ENCODE data around the gene MBD3L2B.
"Not testable (repeated sequence)": the region's sequence is repeated elsewhere in the genome, so short reads cannot be mapped to it uniquely, and the experiment has no call there.

MBD3L2B gene

DNA sequence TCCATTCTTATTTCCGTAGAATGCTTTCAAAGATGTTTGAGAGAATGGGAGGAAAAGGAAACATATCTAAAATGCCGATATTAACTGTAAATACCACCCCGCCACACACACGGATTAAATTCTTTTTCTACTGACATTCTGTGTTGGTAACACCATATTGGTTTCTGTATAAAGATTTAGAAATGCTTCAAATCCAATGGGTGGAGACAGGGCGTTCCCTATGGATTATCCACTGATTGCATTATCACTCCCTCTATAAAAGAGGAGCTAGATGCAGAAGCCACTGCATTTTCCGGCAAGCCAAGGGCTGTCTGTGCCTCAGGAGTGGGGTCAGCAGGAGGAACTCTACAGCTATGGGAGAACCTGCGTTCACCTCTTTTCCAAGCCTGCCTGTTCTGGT lies 27.8 kb upstream of the MBD3L2B start, which contains the start of gene MBD3L2:
MBD3L2 (plus strand) TSS at position 301 of the 400 bp plus-strand sequence; CDS start at position 354, 53 bp downstream.
- H3K27ac Mint-ChIP-seq; H3K4me3 Mint-ChIP-seq; H3K36me3 Mint-ChIP-seq (ENCODE audit: low read depth); H3K9me3 Mint-ChIP-seq; H3K27me3 Mint-ChIP-seq; DNase-seq; H3K4me1 Mint-ChIP-seq (ENCODE audit: low read depth): not testable (repeated sequence)

GRCh38 chr19:7041563-7041962 lies 20.3 kb upstream of the MBD3L2B start:
- H3K4me3 Mint-ChIP-seq; H3K27me3 Mint-ChIP-seq; DNase-seq; H3K27ac Mint-ChIP-seq; H3K36me3 Mint-ChIP-seq (ENCODE audit: low read depth); H3K4me1 Mint-ChIP-seq (ENCODE audit: low read depth); H3K9me3 Mint-ChIP-seq: not testable (repeated sequence)

DNA sequence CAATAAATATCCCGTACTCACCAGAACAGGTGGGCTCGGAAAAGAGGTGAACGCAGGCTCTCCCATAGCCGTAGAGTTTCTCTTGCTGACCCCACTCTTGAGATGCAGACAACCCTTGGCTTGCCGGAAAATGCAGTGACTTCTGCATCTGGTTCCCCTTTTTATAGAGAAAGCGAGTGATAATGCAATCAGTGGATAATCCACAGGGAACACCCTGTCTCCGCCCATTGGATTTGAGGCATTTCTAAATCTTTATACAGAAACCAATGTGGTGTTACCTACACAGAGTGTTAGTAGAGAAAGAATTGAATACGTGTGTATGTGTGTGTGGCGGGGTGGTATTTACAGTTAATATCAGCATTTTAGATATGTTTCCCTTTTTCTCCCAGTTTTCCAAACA lies 18.8 kb upstream of the MBD3L2B start, which contains the start of gene MBD3L4:
MBD3L4 (minus strand) TSS at position 101 of the 400 bp plus-strand sequence; CDS start at position 66, 35 bp downstream.
- H3K36me3 Mint-ChIP-seq (ENCODE audit: low read depth); H3K4me3 Mint-ChIP-seq; H3K9me3 Mint-ChIP-seq; H3K4me1 Mint-ChIP-seq (ENCODE audit: low read depth); DNase-seq; H3K27me3 Mint-ChIP-seq; H3K27ac Mint-ChIP-seq: not testable (repeated sequence)

- not testable (repeated sequence) for H3K4me1 Mint-ChIP-seq (ENCODE audit: low read depth); H3K27ac Mint-ChIP-seq; H3K27me3 Mint-ChIP-seq; H3K36me3 Mint-ChIP-seq (ENCODE audit: low read depth); H3K9me3 Mint-ChIP-seq; DNase-seq; H3K4me3 Mint-ChIP-seq
These were observed 9.0 kb upstream of the MBD3L2B start, which contains the start of gene MBD3L5 for GRCh38 chr19:7030278-7030677. MBD3L5 (plus strand) TSS chr19:7030578; CDS start chr19:7030612, 34 bp downstream.

DNA sequence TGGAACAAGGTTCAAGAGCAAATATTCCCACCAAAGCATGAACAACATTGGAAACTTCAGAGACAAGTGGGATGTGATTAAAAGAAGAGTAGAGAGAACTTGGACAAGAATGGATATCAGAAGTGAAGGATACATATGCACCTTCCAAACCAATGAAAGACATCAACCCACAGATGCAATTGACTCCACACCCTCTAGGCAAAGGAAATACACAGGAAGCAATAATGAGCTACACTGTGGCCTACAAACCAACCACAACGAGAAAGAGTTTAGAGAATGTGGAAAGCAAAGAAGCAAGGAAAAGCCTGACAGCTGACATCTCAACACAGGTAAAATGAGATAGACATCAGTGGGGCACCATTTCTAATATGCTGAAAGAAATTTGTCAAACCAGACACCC lies 7.6 kb upstream of the MBD3L2B start:
- not testable (repeated sequence) for H3K4me3 Mint-ChIP-seq; H3K36me3 Mint-ChIP-seq (ENCODE audit: low read depth); H3K9me3 Mint-ChIP-seq; DNase-seq; H3K27ac Mint-ChIP-seq; H3K27me3 Mint-ChIP-seq; H3K4me1 Mint-ChIP-seq (ENCODE audit: low read depth)

DNA sequence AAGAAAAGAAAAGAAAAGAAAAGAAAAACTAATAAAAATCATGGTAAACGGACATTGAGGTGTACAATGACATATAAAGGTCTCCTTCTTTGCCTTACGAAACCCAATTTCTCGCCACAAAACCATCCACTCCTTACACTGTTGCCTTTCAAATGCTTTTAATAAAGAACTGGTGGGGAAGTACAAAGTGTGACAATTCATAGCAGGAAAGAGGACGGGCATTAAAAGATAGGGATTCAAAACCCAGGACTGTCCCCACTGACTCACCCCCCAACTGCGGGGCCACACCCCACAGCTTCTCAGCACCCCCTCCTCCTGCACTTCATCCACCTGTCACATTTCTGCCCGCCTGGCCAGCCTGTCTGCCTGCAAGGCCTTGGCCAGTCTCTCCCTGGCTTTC lies 2.4 kb downstream of the MBD3L2B start:
- H3K9me3 Mint-ChIP-seq, result peaks cover under 1% of the 10 kb centered on the region
- no peak overlapping the region for H3K27ac Mint-ChIP-seq
- no peak overlapping the region for H3K4me3 Mint-ChIP-seq
- DNase-seq, result no peak
- peaks cover 9% of the 10 kb centered on the region for H3K4me1 Mint-ChIP-seq (ENCODE audit: low read depth)
- no peaks in the 10 kb centered on the region for H3K36me3 Mint-ChIP-seq (ENCODE audit: low read depth)
- H3K27me3 Mint-ChIP-seq, result no peaks in the 10 kb centered on the region

- no peak overlapping the region for H3K4me3 Mint-ChIP-seq
These were observed 7.6 kb downstream of the MBD3L2B start for GRCh38 chr19:7013678-7014077.

GRCh38 chr19:7010722-7011593 lies 10.3 kb downstream of the MBD3L2B start:
- H3K4me3 Mint-ChIP-seq, result no peak overlapping the region
- no peak for DNase-seq
- peaks cover 2% of the 10 kb centered on the region for H3K36me3 Mint-ChIP-seq (ENCODE audit: low read depth)
- H3K4me1 Mint-ChIP-seq (ENCODE audit: low read depth), result peaks cover 65% of the 10 kb centered on the region
- H3K9me3 Mint-ChIP-seq, result peaks cover 14% of the 10 kb centered on the region
- H3K27me3 Mint-ChIP-seq, result no peaks in the 10 kb centered on the region
- H3K27ac Mint-ChIP-seq, result peak overlapping the region; percentile 83

More at GRCh38 chr19:7013678-7014077, 7.6 kb downstream of the MBD3L2B start:
- H3K9me3 Mint-ChIP-seq, result peaks cover 9% of the 10 kb centered on the region
- H3K27me3 Mint-ChIP-seq, result no peaks in the 10 kb centered on the region
- H3K27ac Mint-ChIP-seq, result peak overlapping the region; percentile 74
- peaks cover 2% of the 10 kb centered on the region for H3K36me3 Mint-ChIP-seq (ENCODE audit: low read depth)
- DNase-seq, result no peak
- H3K4me1 Mint-ChIP-seq (ENCODE audit: low read depth), result peaks cover 46% of the 10 kb centered on the region

GRCh38 chr19:7007859-7008258 lies 13.4 kb downstream of the MBD3L2B start:
- Mint-ChIP-seq H3K27me3 (no peaks in the 10 kb centered on the region), H3K36me3 (ENCODE audit: low read depth) (peaks cover 2% of the 10 kb centered on the region), H3K4me1 (ENCODE audit: low read depth) (peaks cover 56% of the 10 kb centered on the region), H3K4me3 (no peak overlapping the region), H3K27ac (no peak overlapping the region), H3K9me3 (peaks cover 12% of the 10 kb centered on the region)
- no peak for DNase-seq

- peaks cover 9% of the 10 kb centered on the region for H3K9me3 Mint-ChIP-seq
- H3K4me3 Mint-ChIP-seq, result no peak overlapping the region
- H3K4me1 Mint-ChIP-seq (ENCODE audit: low read depth), result peaks cover 46% of the 10 kb centered on the region
- no peak overlapping the region for H3K27ac Mint-ChIP-seq
- H3K27me3 Mint-ChIP-seq, result no peaks in the 10 kb centered on the region
- H3K36me3 Mint-ChIP-seq (ENCODE audit: low read depth), result peaks cover 2% of the 10 kb centered on the region
- DNase-seq, result no peak
These were observed 15.0 kb downstream of the MBD3L2B start for GRCh38 chr19:7006135-7006704.

GRCh38 chr19:7004313-7004931 lies 16.8 kb downstream of the MBD3L2B start:
- H3K9me3 Mint-ChIP-seq, result peaks cover 5% of the 10 kb centered on the region
- no peak overlapping the region for H3K4me3 Mint-ChIP-seq
- H3K27me3 Mint-ChIP-seq, result no peaks in the 10 kb centered on the region

GRCh38 chr19:7000816-7001215 lies 20.4 kb downstream of the MBD3L2B start:
- H3K27me3 Mint-ChIP-seq, result no peaks in the 10 kb centered on the region
- no peak overlapping the region for H3K4me3 Mint-ChIP-seq
- peaks cover 19% of the 10 kb centered on the region for H3K4me1 Mint-ChIP-seq (ENCODE audit: low read depth)
- H3K27ac Mint-ChIP-seq, result no peak overlapping the region
- DNase-seq, result no peak
- H3K36me3 Mint-ChIP-seq (ENCODE audit: low read depth), result no peaks in the 10 kb centered on the region
- H3K9me3 Mint-ChIP-seq, result no peaks in the 10 kb centered on the region

More at GRCh38 chr19:7004313-7004931, 16.8 kb downstream of the MBD3L2B start:
- Mint-ChIP-seq H3K4me1 (ENCODE audit: low read depth) (peaks cover 33% of the 10 kb centered on the region), H3K27ac (no peak overlapping the region), H3K36me3 (ENCODE audit: low read depth) (no peaks in the 10 kb centered on the region)
- no peak for DNase-seq

- Mint-ChIP-seq H3K27ac (no peak overlapping the region), H3K36me3 (ENCODE audit: low read depth) (no peaks in the 10 kb centered on the region), H3K4me1 (ENCODE audit: low read depth) (peaks cover 19% of the 10 kb centered on the region), H3K9me3 (peaks cover 2% of the 10 kb centered on the region), H3K4me3 (no peak overlapping the region), H3K27me3 (no peaks in the 10 kb centered on the region)
- DNase-seq, result no peak
These were observed 20.9 kb downstream of the MBD3L2B start for GRCh38 chr19:7000333-7000732.

DNA sequence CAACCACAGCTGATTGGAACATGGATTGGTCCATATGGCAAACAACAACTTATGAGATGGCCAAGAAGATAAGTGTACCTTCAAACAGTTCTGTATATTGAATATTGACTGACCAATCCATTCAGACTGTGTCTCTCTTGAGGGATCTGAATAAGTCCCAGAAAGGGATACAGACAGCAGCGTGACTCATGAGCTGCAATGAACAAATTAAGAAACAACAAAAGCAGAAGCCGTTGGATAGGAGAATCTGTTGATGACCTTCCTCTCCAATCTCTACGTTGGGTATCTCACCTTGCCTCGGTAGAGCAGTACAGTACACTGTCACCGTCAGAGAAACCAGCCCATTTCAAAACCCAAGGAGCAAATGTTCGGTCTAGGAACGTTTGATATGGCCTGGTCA lies 21.3 kb downstream of the MBD3L2B start:
- no peak overlapping the region for H3K27ac Mint-ChIP-seq
- no peaks in the 10 kb centered on the region for H3K27me3 Mint-ChIP-seq
- no peak overlapping the region for H3K4me3 Mint-ChIP-seq
- peaks cover 6% of the 10 kb centered on the region for H3K9me3 Mint-ChIP-seq
- no peak for DNase-seq
- peaks cover 19% of the 10 kb centered on the region for H3K4me1 Mint-ChIP-seq (ENCODE audit: low read depth)
- no peaks in the 10 kb centered on the region for H3K36me3 Mint-ChIP-seq (ENCODE audit: low read depth)

All from activated T-cell treated with anti-CD3 and anti-CD28 coated beads, Interleukin-2, amount 50 U/mL, for 24 hours (primary cell).